NCI-H1105 (cell line): ENCODE results near the gene HDHD3.
A peak's percentile ranks its signal among the peaks of the same experiment; 100 is the strongest.
"Not testable (repeated sequence)": the region's sequence is repeated elsewhere in the genome, so short reads cannot be mapped to it uniquely, and the experiment has no call there.

Experiments used
- DNase-seq: peaks from one replicate; lab custom pipeline; 2025; lab: John Stamatoyannopoulos, UW

Gene HDHD3

GRCh38 chr9:113389451-113389850 lies 12.7 kb upstream of the HDHD3 start:
- no peak for DNase-seq

DNA sequence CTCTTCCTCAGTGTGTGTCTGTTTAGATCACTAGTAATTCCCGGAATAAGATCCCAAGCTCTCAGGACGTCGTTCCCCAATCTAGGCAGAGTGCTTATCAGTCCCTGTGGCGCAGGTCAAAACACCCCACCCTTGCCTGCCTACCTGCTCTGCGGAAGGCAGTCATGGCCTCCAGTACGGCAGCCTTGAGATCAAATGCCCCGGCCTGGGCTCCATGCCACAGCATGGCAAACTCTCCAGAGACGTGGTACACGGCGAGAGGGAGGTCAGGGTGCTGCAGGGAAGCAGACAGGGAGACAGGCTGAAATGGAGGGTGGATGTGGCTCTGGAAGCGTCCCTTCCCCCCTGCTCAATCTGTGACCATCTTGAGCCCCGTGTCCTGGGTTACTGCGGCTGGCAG lies 12.0 kb upstream of the HDHD3 start:
- DNase-seq = no peak

- DNase-seq = no peak
Measured at GRCh38 chr9:113387560-113388230, 10.9 kb upstream of the HDHD3 start.

GRCh38 chr9:113386571-113387393 lies 10.0 kb upstream of the HDHD3 start:
- DNase-seq = no peak

DNA sequence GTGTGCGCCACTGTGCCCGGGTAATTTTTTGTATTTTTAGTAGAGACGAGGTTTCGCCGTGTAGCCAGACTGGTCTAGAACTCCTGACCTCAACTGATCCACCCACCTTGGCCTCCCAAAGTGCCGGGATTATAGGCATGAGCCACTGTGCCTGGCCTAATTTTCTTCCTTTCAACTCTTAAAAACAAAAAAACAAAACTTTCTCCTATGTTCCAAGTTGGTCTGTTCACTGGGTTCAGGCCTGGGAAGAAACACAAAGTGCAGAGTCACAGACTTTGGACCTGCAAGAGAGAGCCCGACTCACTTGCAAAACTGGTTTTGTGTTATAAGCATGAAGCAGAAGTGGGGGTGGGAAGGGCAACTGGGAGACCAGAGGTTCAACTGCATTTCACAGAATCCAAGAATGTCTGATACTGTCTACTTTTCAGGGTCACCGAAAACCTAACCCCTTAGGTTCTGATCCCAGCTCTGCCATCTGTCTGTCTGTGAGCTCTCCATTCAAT lies 5.2 kb upstream of the HDHD3 start:
- no peak for DNase-seq

DNA sequence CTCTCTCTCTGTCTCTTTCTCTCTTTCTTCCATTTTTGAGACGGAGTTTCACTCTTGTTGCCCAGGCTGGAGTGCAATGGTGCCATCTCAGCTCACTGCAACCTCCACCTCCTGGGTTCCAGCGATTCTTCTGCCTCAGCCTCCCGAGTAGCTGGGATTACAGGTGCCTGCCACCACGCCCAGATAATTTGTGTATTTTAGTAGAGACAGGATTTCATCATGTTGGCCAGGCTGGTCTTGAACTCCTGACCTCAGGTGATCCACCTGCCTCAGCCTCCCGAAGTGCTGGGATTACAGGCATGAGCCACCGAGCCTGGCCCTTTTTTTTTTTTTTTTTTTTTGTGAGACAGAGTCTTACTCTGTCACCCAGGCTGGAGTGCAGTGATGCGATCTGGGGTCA lies 4.7 kb upstream of the HDHD3 start:
- DNase-seq = not testable (repeated sequence)

- DNase-seq = no peak
Measured at GRCh38 chr9:113380869-113381378, 4.1 kb upstream of the HDHD3 start.

DNA sequence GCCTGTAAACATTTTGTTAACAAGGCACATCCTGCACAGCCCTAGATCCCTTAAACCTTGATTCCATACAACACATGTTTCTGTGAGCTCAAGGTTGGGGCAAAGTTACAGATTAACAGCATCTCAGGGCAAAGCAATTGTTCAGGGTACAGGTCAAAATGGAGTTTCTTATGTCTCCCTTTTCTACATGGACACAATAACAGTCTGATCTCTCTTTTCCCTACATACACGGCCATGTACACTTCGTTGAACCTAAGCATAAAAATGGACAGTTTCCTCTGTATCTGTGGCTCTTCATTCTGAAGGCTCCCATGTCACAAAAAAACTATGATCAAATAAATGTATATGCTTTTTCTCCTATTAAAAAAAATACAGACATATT lies 3.0 kb upstream of the HDHD3 start:
- DNase-seq = not testable (repeated sequence)

GRCh38 chr9:113379094-113379828 lies 2.5 kb upstream of the HDHD3 start:
- DNase-seq = not testable (repeated sequence)

DNA sequence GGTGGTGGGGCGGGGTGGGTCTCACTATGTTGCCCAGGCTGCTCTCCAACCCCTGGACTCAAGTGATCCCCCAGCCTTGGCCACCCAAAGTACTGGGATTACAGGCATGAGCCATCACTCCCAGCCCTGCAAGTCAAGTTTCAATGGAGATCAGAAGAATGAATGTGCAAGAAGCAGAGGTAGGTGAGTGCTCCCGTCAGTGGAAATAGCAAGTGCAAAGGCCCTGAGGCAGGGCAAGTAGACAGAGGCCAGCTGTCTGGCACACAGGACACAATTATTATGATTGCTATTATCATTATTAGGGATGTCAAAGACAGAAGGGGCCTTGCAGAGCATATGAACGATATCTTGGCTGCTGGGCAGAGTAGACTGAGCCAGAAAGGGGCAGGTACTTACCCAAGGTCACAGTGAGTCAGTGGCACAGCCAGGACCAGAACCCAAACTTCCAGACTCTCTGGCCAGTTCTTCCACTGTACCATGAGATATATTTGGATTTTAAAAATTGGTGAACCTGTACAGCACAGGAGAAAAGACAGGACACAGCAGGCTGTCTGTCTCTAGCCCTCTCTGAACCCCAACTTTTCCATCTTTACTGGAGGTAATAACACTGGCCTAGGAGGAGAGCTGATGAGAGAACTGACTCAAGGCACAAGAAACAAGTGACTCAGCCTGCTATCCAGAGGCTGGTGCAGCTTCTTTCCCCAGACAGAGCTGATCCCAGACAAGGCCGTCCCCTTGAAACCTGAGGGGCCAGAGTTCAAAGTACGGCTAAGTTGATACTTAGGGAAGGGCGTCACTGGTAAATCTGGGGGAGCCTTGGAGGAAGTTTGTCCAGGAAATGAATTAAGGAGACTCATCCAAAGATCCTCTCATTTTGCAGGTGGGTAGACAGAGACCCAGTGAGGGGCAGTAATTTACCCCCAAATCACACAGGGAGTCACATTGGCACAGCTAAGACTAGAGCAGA lies 1.4 kb downstream of the HDHD3 start:
- no peak for DNase-seq

- no peak for DNase-seq
Measured at GRCh38 chr9:113373676-113374392, 3.0 kb downstream of the HDHD3 start.

GRCh38 chr9:113373256-113373655 lies 3.5 kb downstream of the HDHD3 start:
- DNase-seq = no peak

DNA sequence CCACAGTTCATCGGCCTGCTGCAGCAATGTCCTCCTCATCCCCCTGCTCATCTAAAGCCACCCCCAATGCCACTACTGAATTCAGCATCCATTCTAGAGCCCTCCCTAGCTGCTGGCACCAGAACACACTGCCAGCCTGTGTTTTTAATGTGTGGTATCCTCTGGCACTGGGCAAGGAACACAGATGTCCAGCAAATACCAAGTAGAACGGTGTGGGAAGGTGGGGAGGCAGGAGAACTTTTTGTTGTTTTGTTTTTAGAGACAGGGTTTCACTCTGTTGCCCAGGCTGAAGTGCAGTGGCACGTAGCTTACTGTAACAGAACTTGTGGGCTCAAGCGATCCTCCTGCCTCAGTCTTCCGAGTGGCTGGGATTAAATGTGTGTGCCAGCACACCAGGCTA lies 4.7 kb downstream of the HDHD3 start:
- no peak for DNase-seq

DNA sequence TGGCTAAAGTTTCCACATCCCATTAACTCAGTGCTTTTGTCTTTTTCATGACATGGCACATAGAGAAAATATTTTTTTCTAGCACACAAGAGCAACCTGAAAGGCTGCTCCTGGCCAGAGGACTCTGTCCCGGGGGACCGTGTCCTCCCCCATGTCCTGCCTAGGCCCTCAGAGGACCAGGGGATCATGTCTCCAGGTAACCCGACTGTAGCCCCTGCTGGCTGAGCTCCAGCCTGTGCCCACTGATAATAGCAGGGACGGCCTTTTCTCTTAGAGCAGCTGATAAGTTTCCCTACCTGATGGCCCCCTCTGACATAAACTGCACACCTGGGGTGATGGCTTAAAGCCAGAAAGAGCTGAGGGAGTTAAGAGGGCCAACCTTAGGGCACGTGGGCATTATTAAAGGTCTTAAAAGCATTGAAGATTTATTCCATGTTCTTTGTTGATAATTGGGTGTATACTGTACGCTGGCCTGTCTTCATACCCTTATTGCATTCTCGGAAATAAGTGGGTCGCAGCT lies 5.9 kb downstream of the HDHD3 start:
- DNase-seq = peak; percentile 77

- DNase-seq = no peak
Measured at GRCh38 chr9:113369855-113370140, 7.0 kb downstream of the HDHD3 start.

DNA sequence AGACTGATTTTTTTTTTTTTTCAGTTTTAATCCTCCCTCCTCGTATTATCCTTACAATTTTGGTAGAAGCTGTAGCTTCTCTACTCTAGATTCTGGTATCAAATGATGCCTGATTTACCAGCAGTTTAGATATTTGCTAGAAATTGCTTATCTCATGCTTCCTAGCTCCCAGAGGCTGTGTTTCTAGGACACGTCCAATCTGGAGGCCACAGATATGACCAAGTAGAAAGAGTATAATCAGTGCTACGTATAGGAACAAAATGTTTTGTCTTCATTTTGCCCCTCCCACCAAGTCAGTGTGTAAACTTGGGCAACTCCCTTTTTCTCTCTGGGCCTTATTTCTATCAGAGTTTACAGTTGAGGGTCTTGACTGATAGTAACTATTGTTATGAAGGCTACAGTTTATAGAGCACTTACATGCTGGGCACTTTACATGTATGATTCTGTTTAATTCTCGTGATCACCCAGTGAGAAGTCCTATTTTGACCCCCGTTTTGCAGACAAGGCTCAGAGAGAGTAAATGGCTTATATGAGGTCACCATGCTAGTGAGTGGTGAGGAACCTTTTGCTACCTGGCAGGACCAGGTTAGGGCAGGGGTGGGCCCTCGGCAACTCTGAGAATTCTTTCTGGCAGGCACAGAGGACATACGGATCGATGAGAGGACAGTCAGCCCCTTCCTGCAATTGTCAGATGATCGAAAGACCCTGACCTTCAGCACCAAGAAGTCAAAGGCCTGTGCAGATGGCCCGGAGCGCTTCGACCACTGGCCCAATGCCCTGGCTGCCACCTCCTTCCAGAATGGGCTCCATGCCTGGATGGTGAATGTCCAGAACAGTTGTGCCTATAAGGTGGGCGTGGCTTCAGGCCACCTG lies 7.6 kb downstream of the HDHD3 start:
- no peak for DNase-seq

DNA sequence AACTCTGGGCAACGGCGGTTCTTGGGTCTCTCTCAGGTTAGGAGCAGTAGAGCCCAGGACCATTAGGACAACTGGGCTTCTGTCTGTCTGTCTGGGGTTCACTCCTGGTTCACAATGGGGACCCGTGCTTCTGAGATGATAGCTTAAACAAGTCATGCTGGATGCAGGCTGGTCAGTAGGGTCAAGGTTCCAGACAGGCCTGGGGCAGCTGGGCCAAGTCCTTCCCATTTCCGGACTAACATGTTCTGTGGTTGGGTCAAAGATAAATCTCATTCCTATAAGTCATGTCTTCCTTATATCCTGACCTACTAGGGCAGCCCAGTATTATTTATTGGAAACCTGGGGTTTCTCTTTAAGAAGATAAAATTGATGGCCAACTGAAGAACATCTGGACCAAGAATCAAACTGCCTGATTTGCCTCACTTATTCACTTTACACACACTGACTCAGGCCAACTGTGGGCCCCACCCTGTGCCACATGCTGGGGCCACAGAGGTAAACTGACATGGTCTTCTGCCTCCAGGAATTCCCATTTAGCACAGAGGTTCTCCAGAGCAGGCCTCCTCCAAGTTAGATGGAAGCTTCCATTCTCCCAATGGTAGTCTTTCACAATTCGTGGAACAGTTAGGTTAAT lies 8.3 kb downstream of the HDHD3 start:
- no peak for DNase-seq

GRCh38 chr9:113365652-113366051 lies 11.1 kb downstream of the HDHD3 start:
- DNase-seq = not testable (repeated sequence)

GRCh38 chr9:113364951-113365350 lies 11.8 kb downstream of the HDHD3 start:
- no peak for DNase-seq
